Thymus (tissue), 11 donors: ENCODE results near the gene ZP2. TPM values are rescaled to one million over a fixed set of nuclear protein-coding genes. Genes with fewer than 3 reads are reported as not detected.
"Not testable (repeated sequence)": the region's sequence is repeated elsewhere in the genome, so short reads cannot be mapped to it uniquely, and the experiment has no call there.

Experiments used
- DNase-seq, 9 donors: peaks; one replicate each; pipeline ENCODE4 v3.0.0-alpha.2; 2013; ENCODE audit warnings: low spot score in 9 of 9, low read depth in 6 of 9, missing footprints in 1 of 9
- H3K27ac ChIP-seq, 2 donors: one replicate each; pipeline ENCODE4 v1.5.1; 2013; ENCODE audit warnings: control low read depth in 1 of 2, low read depth in 1 of 2, low read length in 1 of 2, mild to moderate bottlenecking in 1 of 2, moderate library complexity in 1 of 2
- H3K27me3 ChIP-seq, 2 donors: one replicate each; pipeline ENCODE4 v1.5.1; 2013; ENCODE audit warnings: low read length in 1 of 2; ENCODE audit not compliant: control insufficient read depth in 2 of 2, insufficient read depth in 1 of 2
- H3K36me3 ChIP-seq, 2 donors: one replicate each; pipeline ENCODE4 v1.5.1; 2013; ENCODE audit warnings: low read length in 1 of 2, mild to moderate bottlenecking in 1 of 2, moderate library complexity in 1 of 2; ENCODE audit not compliant: control insufficient read depth in 2 of 2, insufficient read depth in 2 of 2
- H3K4me1 ChIP-seq, 2 donors: one replicate each; pipeline ENCODE4 v1.5.1; 2013; ENCODE audit warnings: low read length in 2 of 2; ENCODE audit not compliant: control insufficient read depth in 2 of 2, insufficient read depth in 2 of 2
- H3K4me3 ChIP-seq, 2 donors: one replicate each; pipeline ENCODE4 v1.5.1; 2013; ENCODE audit warnings: low read length in 2 of 2, control low read depth in 1 of 2, mild to moderate bottlenecking in 1 of 2
- H3K9me3 ChIP-seq, 2 donors: one replicate each; pipeline ENCODE4 v1.5.1; 2013; ENCODE audit warnings: low read length in 1 of 2, mild to moderate bottlenecking in 1 of 2; ENCODE audit not compliant: control insufficient read depth in 2 of 2, insufficient read depth in 1 of 2
- WGBS: extraction: QIAGEN DNeasy Blood & Tissue Kit; methylation state at CpG from one replicate; pipeline ENCODE4 v1.1.7; 2013; 5-methylcytosine and 5-hydroxymethylcytosine counted together
- polyA plus RNA-seq: library from polyadenylated mRNA; stranded (reverse); fragments of 200-250 nt; gene quantifications from one replicate; pipeline ENCODE4 v1.2.3, GENCODE V29; 2013
- total RNA-seq: library from RNA; stranded (reverse); fragments of 120-200 nt; gene quantifications from one replicate; pipeline ENCODE4 v1.2.4, GENCODE V29; 2013
- donor health status: healthy.

ZP2 gene
- total and polyA plus RNA-seq, 2 donors = 0.05 to 0.16 TPM

- H3K4me1 ChIP-seq = no peaks in the 10 kb centered on the region
- WGBS = 81% methylated on average over 4 of the region's 4 CpGs
These were observed 25.1 kb downstream of the ZP2 start for GRCh38 chr16:21186326-21186691.

GRCh38 chr16:21185659-21186325 lies 25.6 kb downstream of the ZP2 start:
- no peaks in the 10 kb centered on the region for H3K27me3 ChIP-seq
- no peaks in the 10 kb centered on the region for H3K9me3 ChIP-seq
- 96% methylated on average over 12 of the region's 12 CpGs for WGBS
- H3K4me3 ChIP-seq = no peak overlapping the region
- H3K27ac ChIP-seq = no peak overlapping the region
- H3K4me1 ChIP-seq = no peaks in the 10 kb centered on the region
- no peak for DNase-seq
- peaks cover 4 to 14% of the 10 kb centered on the region in 2 donors for H3K36me3 ChIP-seq

More at GRCh38 chr16:21186326-21186691, 25.1 kb downstream of the ZP2 start:
- Histone ChIP-seq H3K27ac (no peak overlapping the region), H3K4me3 (no peak overlapping the region), H3K27me3 (no peaks in the 10 kb centered on the region), H3K9me3 (no peaks in the 10 kb centered on the region), H3K36me3 (peaks cover 4 to 10% of the 10 kb centered on the region in 2 donors)
- no peak for DNase-seq

DNA sequence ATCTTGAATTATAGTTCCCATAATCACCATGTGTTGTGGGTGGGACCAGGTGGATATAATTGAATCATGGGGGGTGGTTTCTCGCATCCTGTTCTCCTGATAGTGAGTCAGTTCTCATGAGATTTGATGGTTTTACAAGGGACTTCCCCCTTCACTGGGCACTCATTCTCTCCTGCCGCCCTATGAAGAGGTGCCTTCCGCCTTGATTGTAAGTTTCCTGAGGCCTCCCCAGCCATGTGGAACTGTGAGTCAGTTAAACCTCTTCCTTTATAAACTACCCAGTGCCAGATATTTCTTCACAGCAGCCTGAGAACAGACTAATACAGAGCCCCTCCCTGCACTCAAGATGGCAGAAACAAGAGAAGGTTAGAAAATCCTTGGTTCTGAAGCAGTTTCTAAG lies 26.5 kb downstream of the ZP2 start:
- Histone ChIP-seq H3K4me3 (no peak overlapping the region), H3K27me3 (no peaks in the 10 kb centered on the region), H3K4me1 (no peaks in the 10 kb centered on the region), H3K27ac (no peak overlapping the region), H3K36me3 (peaks cover 4 to 17% of the 10 kb centered on the region in 2 donors), H3K9me3 (no peaks in the 10 kb centered on the region)
- DNase-seq = no peak
- 95% methylated on average over 3 of the region's 3 CpGs for WGBS

- Histone ChIP-seq H3K4me1 (no peaks in the 10 kb centered on the region), H3K4me3 (no peak overlapping the region), H3K36me3 (peaks cover 4 to 20% of the 10 kb centered on the region in 2 donors), H3K9me3 (no peaks in the 10 kb centered on the region), H3K27ac (no peak overlapping the region), H3K27me3 (no peaks in the 10 kb centered on the region)
- no peak for DNase-seq
- WGBS = 93% methylated on average over 3 of the region's 3 CpGs
These were observed 27.4 kb downstream of the ZP2 start for GRCh38 chr16:21183995-21184394.

DNA sequence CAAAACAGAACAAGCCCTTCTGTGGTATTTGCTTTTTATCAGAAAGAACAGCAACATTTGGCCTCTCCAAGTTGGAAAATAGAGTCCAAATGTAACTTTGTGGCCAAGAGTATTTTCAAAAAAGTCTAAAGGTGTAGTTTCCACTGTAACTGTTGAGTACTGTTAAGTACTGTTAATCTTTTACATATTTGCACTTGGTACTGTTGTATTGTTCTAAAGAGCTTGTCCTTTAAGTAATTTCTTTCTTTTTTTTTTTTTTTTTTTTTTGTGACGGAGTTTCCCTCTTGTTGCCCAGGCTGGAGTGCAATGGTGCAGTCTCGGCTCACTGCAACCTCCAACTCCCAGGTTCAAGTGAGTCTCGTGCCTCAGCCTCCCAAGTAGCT lies 31.4 kb downstream of the ZP2 start:
- Histone ChIP-seq H3K4me1 (no peaks in the 10 kb centered on the region), H3K9me3 (no peaks in the 10 kb centered on the region), H3K4me3 (no peak overlapping the region), H3K27me3 (no peaks in the 10 kb centered on the region), H3K36me3 (peaks cover 4 to 20% of the 10 kb centered on the region in 2 donors), H3K27ac (no peak overlapping the region)
- over 99% methylated on average over 3 of the region's 3 CpGs for WGBS
- DNase-seq = no peak

- no peaks in the 10 kb centered on the region for H3K4me1 ChIP-seq
- H3K36me3 ChIP-seq = peaks cover 4 to 20% of the 10 kb centered on the region in 2 donors
- DNase-seq = no peak
- H3K9me3 ChIP-seq = no peaks in the 10 kb centered on the region
- WGBS = 96% methylated on average over 13 of the region's 13 CpGs
- H3K27ac ChIP-seq = no peak overlapping the region
- H3K27me3 ChIP-seq = no peaks in the 10 kb centered on the region
- H3K4me3 ChIP-seq = no peak overlapping the region
These were observed 32.0 kb downstream of the ZP2 start for GRCh38 chr16:21179126-21179982.

DNA sequence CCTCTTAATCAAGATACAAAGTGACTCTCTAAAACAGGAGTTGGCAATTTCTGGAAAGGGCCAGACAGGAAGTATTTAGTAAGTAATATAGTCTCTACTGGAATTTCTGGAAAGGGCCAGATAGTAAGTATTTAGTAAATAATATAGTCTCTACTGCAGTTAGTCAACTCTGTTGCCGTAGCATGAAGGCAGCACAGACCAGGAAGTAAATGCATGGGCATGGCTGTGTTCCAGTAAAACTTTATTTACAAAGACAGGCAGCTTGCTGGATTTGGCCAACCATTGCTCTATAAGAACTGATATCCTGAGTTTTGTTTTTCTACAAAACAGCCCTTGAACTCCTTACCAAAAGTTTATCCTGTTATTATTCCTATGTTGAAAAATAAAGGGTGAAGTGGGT lies 36.0 kb downstream of the ZP2 start:
- WGBS = 42% methylated on average over 1 of the region's 1 CpG
- no peaks in the 10 kb centered on the region for H3K9me3 ChIP-seq
- H3K27ac ChIP-seq = no peak overlapping the region
- no peaks in the 10 kb centered on the region for H3K4me1 ChIP-seq
- no peak for DNase-seq
- no peaks in the 10 kb centered on the region for H3K27me3 ChIP-seq
- no peak overlapping the region for H3K4me3 ChIP-seq
- H3K36me3 ChIP-seq = peaks cover 0 to 17% of the 10 kb centered on the region in 2 donors

DNA sequence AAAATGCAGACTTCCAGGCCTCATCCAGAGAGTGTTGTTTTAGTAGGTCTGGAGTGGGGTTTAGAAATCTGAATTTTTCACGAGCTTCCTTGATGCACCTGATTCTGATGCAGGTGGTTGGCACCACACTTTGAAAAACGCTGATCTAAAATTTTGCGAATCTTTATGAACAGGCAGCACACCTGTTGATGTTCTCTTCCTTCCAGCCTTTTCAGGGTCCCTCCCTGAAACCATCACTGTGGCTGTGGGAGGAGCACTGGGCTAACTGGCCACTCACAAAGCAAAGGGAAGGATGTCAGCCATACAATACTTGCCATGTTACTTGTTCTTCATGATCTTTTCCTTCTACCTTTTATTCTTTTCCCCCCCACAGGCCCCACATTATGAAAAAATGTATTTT lies 38.7 kb downstream of the ZP2 start:
- Histone ChIP-seq H3K27me3 (no peaks in the 10 kb centered on the region), H3K9me3 (no peaks in the 10 kb centered on the region), H3K36me3 (peaks cover 0 to 14% of the 10 kb centered on the region in 2 donors), H3K4me1 (no peaks in the 10 kb centered on the region), H3K27ac (no peak overlapping the region), H3K4me3 (no peak overlapping the region)
- DNase-seq = no peak
- 98% methylated on average over 3 of the region's 3 CpGs for WGBS

DNA sequence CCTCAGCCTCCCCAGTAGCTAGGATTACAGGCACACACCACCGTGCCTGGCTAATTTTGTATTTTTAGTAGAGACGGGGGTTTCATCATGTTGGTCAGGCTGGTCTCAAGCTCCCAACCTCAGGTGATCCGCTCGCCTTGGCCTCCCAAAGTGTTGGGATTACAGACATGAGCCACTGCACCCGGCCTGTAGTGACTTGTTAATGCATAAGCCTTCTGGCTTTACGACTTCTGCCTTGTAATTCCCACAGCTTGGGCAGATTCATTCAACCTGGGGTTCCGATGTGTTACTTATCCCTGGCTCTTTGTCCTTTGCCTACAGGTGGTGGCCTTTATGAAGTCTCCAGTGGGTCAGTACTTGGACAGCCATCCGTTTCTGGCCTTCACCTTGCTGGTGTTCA lies 41.3 kb downstream of the ZP2 start:
- H3K27ac ChIP-seq = not testable (repeated sequence)
- 98% methylated on average over 8 of the region's 8 CpGs for WGBS
- peaks cover 3 to 23% of the 10 kb centered on the region in 2 donors for H3K36me3 ChIP-seq

More for the DNA sequence above, 41.3 kb downstream of the ZP2 start:
- H3K27me3 ChIP-seq, DNase-seq, H3K9me3 ChIP-seq, H3K4me1 ChIP-seq, H3K4me3 ChIP-seq: not testable (repeated sequence)
